ENCODE measurements around the gene CCL16. TPM values are rescaled to one million over a fixed set of nuclear protein-coding genes. Genes with fewer than 3 reads are reported as not detected.
"Not testable (repeated sequence)": the region's sequence is repeated elsewhere in the genome, so short reads cannot be mapped to it uniquely, and the experiment has no call there.

The CCL16 gene
- total RNA-seq, 1 experiment from 2014 or later: not detected

- ChIA-PET CTCF (interaction anchor here (0.8 to 1.0 kb wide), 2 partner anchors 71 to 94 kb away, joined by 4 to 7 read pairs; no protein-coding TSS in a partner anchor), POLR2A (no interaction called here)
- intact Hi-C loops (cut with micrococcal nuclease; ENCODE audit: unreplicated experiment): no loop called here
- Mint-ChIP-seq H3K4me3 (ENCODE audit: unreplicated experiment) (no peak overlapping the region), H3K36me3 (ENCODE audit: insufficient read depth, unreplicated experiment) (no peaks in the 10 kb centered on the region), H3K4me1 (ENCODE audit: low read depth, unreplicated experiment) (no peaks in the 10 kb centered on the region), H3K27ac (ENCODE audit: unreplicated experiment) (peak overlapping the region; percentile 20), H3K9me3 (ENCODE audit: unreplicated experiment) (no peaks in the 10 kb centered on the region), H3K27me3 (ENCODE audit: insufficient read depth, unreplicated experiment) (no peaks in the 10 kb centered on the region)
- TF ChIP-seq CTCF (IDR thresholded peaks at IDR 0.05; ENCODE audit: insufficient read depth in 1 of 2, low read depth in 1 of 2, low read length in 1 of 2, severe bottlenecking in 1 of 2, unreplicated experiment in 1 of 2): no peak
- Histone ChIP-seq H3K9me3 (no peaks in the 10 kb centered on the region), H3K36me3 (ENCODE audit: control insufficient read depth, insufficient read depth, low read length) (no peaks in the 10 kb centered on the region), H3K4me3 (ENCODE audit: low read depth, low read length) (no peak overlapping the region), H3K27me3 (replicated peaks; ENCODE audit: control insufficient read depth, insufficient read depth, low read length) (no peaks in the 10 kb centered on the region), H3K4me1 (peaks cover 19% of the 10 kb centered on the region)
- DNase-seq: no peak
- BruUV-seq (replicated peaks): no TSS peak
These were observed 38.6 kb downstream of the CCL16 start for GRCh38 chr17:35942588-35943186.

- H3K27ac Mint-ChIP-seq (ENCODE audit: unreplicated experiment); DNase-seq; H3K27me3 Mint-ChIP-seq (ENCODE audit: insufficient read depth, unreplicated experiment); H3K9me3 Mint-ChIP-seq (ENCODE audit: unreplicated experiment); H3K27me3 ChIP-seq (replicated peaks; ENCODE audit: control insufficient read depth, insufficient read depth, low read length); H3K4me1 Mint-ChIP-seq (ENCODE audit: low read depth, unreplicated experiment); H3K36me3 Mint-ChIP-seq (ENCODE audit: insufficient read depth, unreplicated experiment); H3K9me3 ChIP-seq; BruUV-seq (replicated peaks); CTCF ChIA-PET; intact Hi-C loops (cut with micrococcal nuclease; ENCODE audit: unreplicated experiment); H3K4me3 Mint-ChIP-seq (ENCODE audit: unreplicated experiment); H3K36me3 ChIP-seq (ENCODE audit: control insufficient read depth, insufficient read depth, low read length); H3K4me3 ChIP-seq (ENCODE audit: low read depth, low read length): not testable (repeated sequence)
- peaks cover 19% of the 10 kb centered on the region for H3K4me1 ChIP-seq
- POLR2A ChIA-PET: interaction anchor here (0.6 kb wide), 1 partner anchor 38 kb away, joined by 3 read pairs; no protein-coding TSS in a partner anchor
These were observed 42.8 kb downstream of the CCL16 start for GRCh38 chr17:35938492-35938891.

GRCh38 chr17:35936063-35936462 is 45.2 kb downstream of the CCL16 start:
- H3K27me3 ChIP-seq (replicated peaks; ENCODE audit: control insufficient read depth, insufficient read depth, low read length): no peaks in the 10 kb centered on the region
- no peak for DNase-seq
- H3K9me3 ChIP-seq: no peaks in the 10 kb centered on the region
- CTCF ChIA-PET: no interaction called here
- intact Hi-C loops (cut with micrococcal nuclease; ENCODE audit: unreplicated experiment): no loop called here
- Mint-ChIP-seq H3K4me1 (ENCODE audit: low read depth, unreplicated experiment) (peaks cover 9% of the 10 kb centered on the region), H3K9me3 (ENCODE audit: unreplicated experiment) (no peaks in the 10 kb centered on the region), H3K27ac (ENCODE audit: unreplicated experiment) (no peak overlapping the region), H3K4me3 (ENCODE audit: unreplicated experiment) (no peak overlapping the region), H3K36me3 (ENCODE audit: insufficient read depth, unreplicated experiment) (no peaks in the 10 kb centered on the region), H3K27me3 (ENCODE audit: insufficient read depth, unreplicated experiment) (no peaks in the 10 kb centered on the region)
- H3K36me3 ChIP-seq (ENCODE audit: control insufficient read depth, insufficient read depth, low read length): no peaks in the 10 kb centered on the region
- POLR2A ChIA-PET: no interaction called here
- no TSS peak for BruUV-seq (replicated peaks)
- H3K4me3 ChIP-seq (ENCODE audit: low read depth, low read length): no peak overlapping the region
- no peaks in the 10 kb centered on the region for H3K4me1 ChIP-seq
- no peak for TF ChIP-seq CTCF (IDR thresholded peaks at IDR 0.05; ENCODE audit: insufficient read depth in 1 of 2, low read depth in 1 of 2, low read length in 1 of 2, severe bottlenecking in 1 of 2, unreplicated experiment in 1 of 2)
